GM23338 (cell line): Measurements from ENCODE around the gene JCHAIN. TPM values are rescaled to one million over a fixed set of nuclear protein-coding genes. Genes with fewer than 3 reads are reported as not detected.

ENCODE experiments used
- ATAC-seq: fragments of 200-7000 bp; cut with Tn5 transposase; 3 replicates; pipeline ENCODE4 v1.9.1; 2020
- DNase-seq: peaks from one replicate; pipeline ENCODE4 v3.0.0-alpha.2; 2015; ENCODE audit warnings: low spot score
- H2AFZ ChIP-seq: fragments of 200-600 bp; sonication (generic); 2 replicates; pipeline ENCODE4 v1.8.0; 2016; ENCODE audit warnings: antibody characterized with exemption, mild to moderate bottlenecking, moderate library complexity
- H3F3A ChIP-seq: fragments of 200-600 bp; sonication (generic); replicated peaks from 2 replicates; pipeline ENCODE4 v1.8.0; 2017; ENCODE audit warnings: antibody characterized with exemption, mixed run types, low read depth
- H3K27ac ChIP-seq: fragments of 200-600 bp; sonication (generic); 2 replicates; pipeline ENCODE4 v1.6.1; 2016; ENCODE audit warnings: low read depth
- H3K27me3 ChIP-seq: fragments of 200-600 bp; sonication (generic); 2 replicates; pipeline ENCODE4 v1.8.0; 2016; ENCODE audit warnings: mild to moderate bottlenecking, mixed run types, moderate library complexity; ENCODE audit not compliant: insufficient read depth
- H3K36me3 ChIP-seq: fragments of 200-600 bp; sonication (generic); 2 replicates; pipeline ENCODE4 v1.8.0; 2016; ENCODE audit warnings: mild to moderate bottlenecking; ENCODE audit not compliant: insufficient read depth
- H3K4me1 ChIP-seq: fragments of 200-600 bp; sonication (generic); 2 replicates; pipeline ENCODE4 v1.8.0; 2016; ENCODE audit warnings: mild to moderate bottlenecking, moderate library complexity; ENCODE audit not compliant: insufficient read depth
- H3K4me2 ChIP-seq: fragments of 200-600 bp; sonication (generic); 2 replicates; pipeline ENCODE4 v1.7.1; 2017; ENCODE audit warnings: mixed run types
- H3K4me3 ChIP-seq: fragments of 200-600 bp; sonication (generic); 2 replicates; pipeline ENCODE4 v1.6.1; 2016; ENCODE audit warnings: mixed run types
- H3K79me2 ChIP-seq: fragments of 200-600 bp; sonication (generic); replicated peaks from 2 replicates; pipeline ENCODE4 v1.8.0; 2017; ENCODE audit warnings: mild to moderate bottlenecking; ENCODE audit not compliant: insufficient read depth
- H3K9me2 ChIP-seq: fragments of 200-600 bp; sonication (generic); 2 replicates; pipeline ENCODE4 v1.8.0; 2017; ENCODE audit not compliant: insufficient read depth
- H4K20me1 ChIP-seq: fragments of 200-600 bp; sonication (generic); replicated peaks from 2 replicates; pipeline ENCODE4 v1.8.0; 2017; ENCODE audit warnings: mild to moderate bottlenecking; ENCODE audit not compliant: insufficient read depth
- H3K27ac Mint-ChIP-seq: 2 replicates; pipeline ENCODE4 v1.8.0; 2020; ENCODE audit warnings: inconsistent platforms, mild to moderate bottlenecking, moderate library complexity, mixed read lengths
- H3K27me3 Mint-ChIP-seq: 3 replicates; pipeline ENCODE4 v1.8.0; 2022; ENCODE audit warnings: low read depth, mild to moderate bottlenecking, moderate library complexity, mixed read lengths, inconsistent platforms; ENCODE audit not compliant: insufficient read depth, poor library complexity
- H3K36me3 Mint-ChIP-seq: 3 replicates; pipeline ENCODE4 v1.8.0; 2021; ENCODE audit warnings: low read depth, mild to moderate bottlenecking, inconsistent platforms, moderate library complexity, mixed read lengths
- H3K4me1 Mint-ChIP-seq: 3 replicates; pipeline ENCODE4 v1.8.0; 2020; ENCODE audit warnings: mild to moderate bottlenecking, inconsistent platforms, mixed read lengths
- H3K4me3 Mint-ChIP-seq: 3 replicates; pipeline ENCODE4 v1.8.0; 2021; ENCODE audit warnings: moderate library complexity, mild to moderate bottlenecking, inconsistent platforms, mixed read lengths
- H3K9me3 Mint-ChIP-seq: 3 replicates; pipeline ENCODE4 v1.8.0; 2020; ENCODE audit warnings: moderate library complexity, mild to moderate bottlenecking, inconsistent platforms, mixed read lengths
- CREB1 ChIP-seq: fragments of 250-450 bp; sonication (Bioruptor Pico); IDR thresholded peaks from 2 replicates; pipeline ENCODE4 v1.5.0; 2020; ENCODE audit warnings: low read depth, mild to moderate bottlenecking, moderate library complexity
- CTCF ChIP-seq, 2 experiments: fragments of 200-600 bp in 1 of 2; sonication (generic) in 1 of 2; conservative IDR thresholded peaks; 2 replicates each; pipeline versions ENCODE4 v1.5.1 to v1.6.1; 2016 to 2017; ENCODE audit warnings: antibody characterized with exemption in 2 of 2, low read depth in 2 of 2, mild to moderate bottlenecking in 2 of 2, moderate library complexity in 1 of 2
- ETS1 ChIP-seq: IDR thresholded peaks from 2 replicates; pipeline ENCODE4 v1.6.1; 2016; ENCODE audit warnings: antibody characterized with exemption
- EZH2 ChIP-seq: fragments of 200-600 bp; sonication (generic); IDR thresholded peaks from one replicate; pipeline ENCODE4 v1.8.0; 2017; ENCODE audit warnings: antibody characterized with exemption, mild to moderate bottlenecking, low read depth; ENCODE audit not compliant: unreplicated experiment
- EZH2phosphoT487 ChIP-seq: fragments of 200-600 bp; sonication (generic); IDR thresholded peaks from one replicate; pipeline ENCODE4 v1.8.1; 2018; ENCODE audit warnings: antibody characterized with exemption; ENCODE audit not compliant: unreplicated experiment
- JUNB ChIP-seq: IDR thresholded peaks from one replicate; pipeline ENCODE4 v1.6.1; 2016; ENCODE audit warnings: antibody characterized with exemption; ENCODE audit not compliant: unreplicated experiment
- POLR2AphosphoS5 ChIP-seq: IDR thresholded peaks from 2 replicates; pipeline ENCODE4 v1.6.1; 2016; ENCODE audit warnings: antibody characterized with exemption, low read depth
- REST ChIP-seq: IDR thresholded peaks from one replicate; pipeline ENCODE4 v1.6.1; 2018; ENCODE audit warnings: antibody characterized with exemption; ENCODE audit not compliant: unreplicated experiment
- STAT1 ChIP-seq: IDR thresholded peaks from one replicate; pipeline ENCODE4 v1.6.1; 2016; ENCODE audit warnings: antibody characterized with exemption; ENCODE audit not compliant: unreplicated experiment
- ZNF114 ChIP-seq: fragments of 250-450 bp; sonication (Bioruptor Pico); IDR thresholded peaks from 2 replicates; pipeline ENCODE4 v1.5.0; 2020; ENCODE audit warnings: mild to moderate bottlenecking, moderate library complexity
- ZNF331 ChIP-seq: fragments of 250-450 bp; sonication (Bioruptor Pico); IDR thresholded peaks from 2 replicates; pipeline ENCODE4 v1.5.0; 2020; ENCODE audit warnings: low read depth, mild to moderate bottlenecking, moderate library complexity
- polyA plus RNA-seq: library from polyadenylated mRNA; unstranded; fragments of >200 nt; fragmentation: Nextera tagmentation; extraction: Ambion mirVana; gene quantifications from 2 replicates; pipeline ENCODE4 v1.2.1, GENCODE V29; 2016
- total RNA-seq: library from RNA; depleted of rRNA; stranded (reverse); fragments of >200 nt; shearing (Covaris generic); gene quantifications from 2 replicates; pipeline ENCODE4 v1.2.3, GENCODE V29; 2014
- TF ChIP-seq, protein P1 (sequence below): fragments of 250-450 bp; sonication (Bioruptor Pico); IDR thresholded peaks from 2 replicates; pipeline ENCODE4 v1.5.0; 2020; ENCODE audit warnings: mild to moderate bottlenecking, moderate library complexity

JCHAIN gene
- total and polyA plus RNA-seq, 2 experiments from 2014 or later: 0.23 TPM; not detected in 1

GRCh38 chr4:70660106-70660505 lies 6.2 kb downstream of the JCHAIN start:
- TF ChIP-seq, protein P1, sequence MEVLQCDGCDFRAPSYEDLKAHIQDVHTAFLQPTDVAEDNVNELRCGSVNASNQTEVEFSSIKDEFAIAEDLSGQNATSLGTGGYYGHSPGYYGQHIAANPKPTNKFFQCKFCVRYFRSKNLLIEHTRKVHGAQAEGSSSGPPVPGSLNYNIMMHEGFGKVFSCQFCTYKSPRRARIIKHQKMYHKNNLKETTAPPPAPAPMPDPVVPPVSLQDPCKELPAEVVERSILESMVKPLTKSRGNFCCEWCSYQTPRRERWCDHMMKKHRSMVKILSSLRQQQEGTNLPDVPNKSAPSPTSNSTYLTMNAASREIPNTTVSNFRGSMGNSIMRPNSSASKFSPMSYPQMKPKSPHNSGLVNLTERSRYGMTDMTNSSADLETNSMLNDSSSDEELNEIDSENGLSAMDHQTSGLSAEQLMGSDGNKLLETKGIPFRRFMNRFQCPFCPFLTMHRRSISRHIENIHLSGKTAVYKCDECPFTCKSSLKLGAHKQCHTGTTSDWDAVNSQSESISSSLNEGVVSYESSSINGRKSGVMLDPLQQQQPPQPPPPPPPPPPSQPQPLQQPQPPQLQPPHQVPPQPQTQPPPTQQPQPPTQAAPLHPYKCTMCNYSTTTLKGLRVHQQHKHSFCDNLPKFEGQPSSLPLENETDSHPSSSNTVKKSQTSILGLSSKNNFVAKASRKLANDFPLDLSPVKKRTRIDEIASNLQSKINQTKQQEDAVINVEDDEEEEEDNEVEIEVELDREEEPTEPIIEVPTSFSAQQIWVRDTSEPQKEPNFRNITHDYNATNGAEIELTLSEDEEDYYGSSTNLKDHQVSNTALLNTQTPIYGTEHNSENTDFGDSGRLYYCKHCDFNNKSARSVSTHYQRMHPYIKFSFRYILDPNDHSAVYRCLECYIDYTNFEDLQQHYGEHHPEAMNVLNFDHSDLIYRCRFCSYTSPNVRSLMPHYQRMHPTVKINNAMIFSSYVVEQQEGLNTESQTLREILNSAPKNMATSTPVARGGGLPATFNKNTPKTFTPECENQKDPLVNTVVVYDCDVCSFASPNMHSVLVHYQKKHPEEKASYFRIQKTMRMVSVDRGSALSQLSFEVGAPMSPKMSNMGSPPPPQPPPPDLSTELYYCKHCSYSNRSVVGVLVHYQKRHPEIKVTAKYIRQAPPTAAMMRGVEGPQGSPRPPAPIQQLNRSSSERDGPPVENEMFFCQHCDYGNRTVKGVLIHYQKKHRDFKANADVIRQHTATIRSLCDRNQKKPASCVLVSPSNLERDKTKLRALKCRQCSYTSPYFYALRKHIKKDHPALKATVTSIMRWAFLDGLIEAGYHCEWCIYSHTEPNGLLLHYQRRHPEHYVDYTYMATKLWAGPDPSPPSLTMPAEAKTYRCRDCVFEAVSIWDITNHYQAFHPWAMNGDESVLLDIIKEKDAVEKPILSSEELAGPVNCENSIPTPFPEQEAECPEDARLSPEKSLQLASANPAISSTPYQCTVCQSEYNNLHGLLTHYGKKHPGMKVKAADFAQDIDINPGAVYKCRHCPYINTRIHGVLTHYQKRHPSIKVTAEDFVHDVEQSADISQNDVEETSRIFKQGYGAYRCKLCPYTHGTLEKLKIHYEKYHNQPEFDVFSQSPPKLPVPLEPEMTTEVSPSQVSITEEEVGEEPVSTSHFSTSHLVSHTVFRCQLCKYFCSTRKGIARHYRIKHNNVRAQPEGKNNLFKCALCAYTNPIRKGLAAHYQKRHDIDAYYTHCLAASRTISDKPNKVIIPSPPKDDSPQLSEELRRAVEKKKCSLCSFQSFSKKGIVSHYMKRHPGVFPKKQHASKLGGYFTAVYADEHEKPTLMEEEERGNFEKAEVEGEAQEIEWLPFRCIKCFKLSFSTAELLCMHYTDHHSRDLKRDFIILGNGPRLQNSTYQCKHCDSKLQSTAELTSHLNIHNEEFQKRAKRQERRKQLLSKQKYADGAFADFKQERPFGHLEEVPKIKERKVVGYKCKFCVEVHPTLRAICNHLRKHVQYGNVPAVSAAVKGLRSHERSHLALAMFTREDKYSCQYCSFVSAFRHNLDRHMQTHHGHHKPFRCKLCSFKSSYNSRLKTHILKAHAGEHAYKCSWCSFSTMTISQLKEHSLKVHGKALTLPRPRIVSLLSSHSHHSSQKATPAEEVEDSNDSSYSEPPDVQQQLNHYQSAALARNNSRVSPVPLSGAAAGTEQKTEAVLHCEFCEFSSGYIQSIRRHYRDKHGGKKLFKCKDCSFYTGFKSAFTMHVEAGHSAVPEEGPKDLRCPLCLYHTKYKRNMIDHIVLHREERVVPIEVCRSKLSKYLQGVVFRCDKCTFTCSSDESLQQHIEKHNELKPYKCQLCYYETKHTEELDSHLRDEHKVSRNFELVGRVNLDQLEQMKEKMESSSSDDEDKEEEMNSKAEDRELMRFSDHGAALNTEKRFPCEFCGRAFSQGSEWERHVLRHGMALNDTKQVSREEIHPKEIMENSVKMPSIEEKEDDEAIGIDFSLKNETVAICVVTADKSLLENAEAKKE (CRISPR knock-in tag): no peak
- TF ChIP-seq EZH2 (no peak), EZH2phosphoT487 (no peak), ETS1 (no peak), POLR2AphosphoS5 (no peak), ZNF331 (CRISPR knock-in tag) (no peak), REST (no peak), STAT1 (no peak), ZNF114 (no peak), JUNB (no peak), CTCF (conservative IDR thresholded peaks at IDR 0.05; ENCODE audit: low read depth in 2 of 2) (no peak), CREB1 (CRISPR knock-in tag) (no peak)
- no peak overlapping the region for H3K27ac Mint-ChIP-seq

More at GRCh38 chr4:70660106-70660505, 6.2 kb downstream of the JCHAIN start:
- no peak overlapping the region for H3K4me2 ChIP-seq
- Mint-ChIP-seq H3K9me3 (no peaks in the 10 kb centered on the region), H3K36me3 (no peaks in the 10 kb centered on the region), H3K4me1 (no peaks in the 10 kb centered on the region), H3K27me3 (no peaks in the 10 kb centered on the region), H3K4me3 (no peak overlapping the region)
- H3K4me1 ChIP-seq: no peaks in the 10 kb centered on the region
- no peaks in the 10 kb centered on the region for H3K36me3 ChIP-seq
- H3K4me3 ChIP-seq: no peak overlapping the region
- H3K9me2 ChIP-seq: no peaks in the 10 kb centered on the region
- no peak for ATAC-seq
- no peaks in the 10 kb centered on the region for H3F3A ChIP-seq
- DNase-seq: no peak
- no peaks in the 10 kb centered on the region for H3K79me2 ChIP-seq
- no peaks in the 10 kb centered on the region for H4K20me1 ChIP-seq
- no peaks in the 10 kb centered on the region for H3K27me3 ChIP-seq
- H2AFZ ChIP-seq: no peak overlapping the region
- H3K27ac ChIP-seq: no peak overlapping the region
